ENCODE results near the gene CARMIL1.

Gene CARMIL1

GRCh38 chr6:25620391-25620790 is 341.2 kb downstream of the CARMIL1 start:
- no peaks in the 10 kb centered on the region for H3K27me3 ChIP-seq (ENCODE audit: insufficient read depth, low read depth, severe bottlenecking)
- no peak overlapping the region for H3K27ac ChIP-seq
- no peaks in the 10 kb centered on the region for H3K36me3 ChIP-seq
- no peak overlapping the region for H3K4me3 ChIP-seq (ENCODE audit: low read depth, low read length)
- H3K9me3 ChIP-seq (ENCODE audit: severe bottlenecking), result no peaks in the 10 kb centered on the region
- DNase-seq, result no peak
- no peak for TF ChIP-seq CTCF (IDR thresholded peaks at IDR 0.05; ENCODE audit: low read depth, low read length)

DNA sequence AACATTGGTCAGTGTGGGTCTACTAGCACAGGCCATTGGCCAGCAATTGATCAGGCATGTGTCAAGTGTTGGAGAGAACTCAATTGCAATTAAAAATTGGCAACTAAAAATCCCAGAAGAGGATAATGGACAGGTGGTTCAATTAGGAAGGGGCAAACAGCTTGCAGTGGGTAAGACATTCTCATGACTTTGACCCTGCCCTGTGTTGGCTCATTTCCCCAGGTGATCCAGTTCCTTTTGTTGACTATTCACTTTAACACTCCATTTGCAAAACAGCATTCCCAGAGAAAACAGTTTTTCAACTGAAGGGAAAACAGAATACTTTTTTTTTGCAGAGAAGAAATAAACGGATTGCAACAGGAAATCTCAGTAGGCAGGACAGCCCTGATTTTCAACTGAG is 343.9 kb downstream of the CARMIL1 start:
- TF ChIP-seq CTCF (IDR thresholded peaks at IDR 0.05; ENCODE audit: low read depth, low read length), result no peak
- H3K36me3 ChIP-seq, result no peaks in the 10 kb centered on the region
- H3K27me3 ChIP-seq (ENCODE audit: insufficient read depth, low read depth, severe bottlenecking), result no peaks in the 10 kb centered on the region
- H3K4me3 ChIP-seq (ENCODE audit: low read depth, low read length), result no peak overlapping the region
- DNase-seq, result no peak
- no peak overlapping the region for H3K27ac ChIP-seq
- no peaks in the 10 kb centered on the region for H3K9me3 ChIP-seq (ENCODE audit: severe bottlenecking)

DNA sequence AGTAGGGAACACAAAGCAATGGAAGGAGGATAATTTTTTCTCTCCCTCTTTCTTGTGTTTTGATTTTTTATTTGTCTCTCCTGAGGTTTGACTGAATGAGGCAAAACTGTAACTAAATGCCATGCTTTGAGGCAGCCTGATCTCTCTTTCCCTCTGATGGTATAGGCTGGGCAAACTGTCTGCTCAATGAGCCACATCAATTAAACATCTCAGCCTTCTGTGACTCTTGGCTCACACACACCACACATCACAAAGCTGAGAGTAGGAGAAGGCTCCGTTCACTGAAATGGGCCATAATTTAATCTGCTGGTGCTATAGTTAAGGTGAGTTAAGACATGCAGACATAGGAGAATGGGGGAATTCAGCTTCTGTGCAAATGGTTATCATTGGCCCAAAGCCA is 344.7 kb downstream of the CARMIL1 start:
- no peak for TF ChIP-seq CTCF (IDR thresholded peaks at IDR 0.05; ENCODE audit: low read depth, low read length)
- no peaks in the 10 kb centered on the region for H3K36me3 ChIP-seq
- no peaks in the 10 kb centered on the region for H3K9me3 ChIP-seq (ENCODE audit: severe bottlenecking)
- DNase-seq, result no peak
- H3K4me3 ChIP-seq (ENCODE audit: low read depth, low read length), result no peak overlapping the region
- no peak overlapping the region for H3K27ac ChIP-seq
- no peaks in the 10 kb centered on the region for H3K27me3 ChIP-seq (ENCODE audit: insufficient read depth, low read depth, severe bottlenecking)

DNA sequence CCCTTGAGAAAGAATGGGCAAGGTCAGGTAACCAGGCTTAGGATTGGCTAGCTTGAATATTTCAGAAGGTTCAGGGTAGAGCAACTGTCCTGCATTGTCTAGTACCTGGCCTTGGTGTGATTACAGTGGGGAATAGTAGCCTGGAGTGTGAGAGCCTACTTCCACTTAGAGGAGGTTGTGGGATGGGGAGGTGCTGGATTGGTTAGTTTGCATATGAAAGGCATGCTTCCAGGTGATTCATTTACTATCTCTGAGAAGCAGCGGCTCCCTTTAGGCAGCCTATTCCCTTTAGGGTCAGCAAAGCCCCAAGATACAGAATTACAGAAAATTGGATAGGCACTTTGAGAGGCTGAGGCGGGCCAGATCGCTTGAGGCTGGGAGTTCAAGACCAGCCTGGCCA is 347.8 kb downstream of the CARMIL1 start:
- Histone ChIP-seq H3K27ac (no peak overlapping the region), H3K4me3 (ENCODE audit: low read depth, low read length) (no peak overlapping the region), H3K9me3 (ENCODE audit: severe bottlenecking) (no peaks in the 10 kb centered on the region), H3K27me3 (ENCODE audit: insufficient read depth, low read depth, severe bottlenecking) (no peaks in the 10 kb centered on the region), H3K36me3 (no peaks in the 10 kb centered on the region)
- no peak for TF ChIP-seq CTCF (IDR thresholded peaks at IDR 0.05; ENCODE audit: low read depth, low read length)
- no peak for DNase-seq

- Histone ChIP-seq H3K27me3 (ENCODE audit: insufficient read depth, low read depth, severe bottlenecking) (no peaks in the 10 kb centered on the region), H3K9me3 (ENCODE audit: severe bottlenecking) (no peaks in the 10 kb centered on the region), H3K4me3 (ENCODE audit: low read depth, low read length) (no peak overlapping the region), H3K27ac (no peak overlapping the region), H3K36me3 (no peaks in the 10 kb centered on the region)
- no peak for TF ChIP-seq CTCF (IDR thresholded peaks at IDR 0.05; ENCODE audit: low read depth, low read length)
- DNase-seq, result no peak
These were observed 349.5 kb downstream of the CARMIL1 start for GRCh38 chr6:25628471-25629197.

DNA sequence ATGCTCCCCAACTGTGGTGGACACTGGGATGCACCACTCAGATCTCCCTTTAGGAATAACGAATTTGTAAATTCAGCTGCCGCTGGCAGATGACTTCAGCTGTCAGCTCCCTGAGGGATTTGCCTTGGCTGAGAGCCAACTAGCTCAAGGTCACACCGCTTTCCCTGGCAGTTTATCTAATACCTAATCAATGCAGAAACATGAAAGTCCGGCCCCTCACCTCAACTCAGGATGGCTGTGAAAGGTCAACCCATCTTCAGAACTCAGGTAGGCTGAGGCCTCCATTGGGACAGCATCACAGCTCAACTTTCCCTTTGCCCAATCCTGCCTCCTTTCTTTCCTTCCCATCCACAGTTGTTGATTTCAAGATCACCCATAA is 350.0 kb downstream of the CARMIL1 start:
- Histone ChIP-seq H3K27me3 (ENCODE audit: insufficient read depth, low read depth, severe bottlenecking) (no peaks in the 10 kb centered on the region), H3K9me3 (ENCODE audit: severe bottlenecking) (no peaks in the 10 kb centered on the region), H3K36me3 (no peaks in the 10 kb centered on the region), H3K4me3 (ENCODE audit: low read depth, low read length) (no peak overlapping the region), H3K27ac (no peak overlapping the region)
- DNase-seq, result no peak
- TF ChIP-seq CTCF (IDR thresholded peaks at IDR 0.05; ENCODE audit: low read depth, low read length), result no peak
